Neural cell (in vitro differentiated cells): ENCODE measurements around the gene RHO. TPM values are rescaled to one million over a fixed set of nuclear protein-coding genes. Genes with fewer than 3 reads are reported as not detected.

Source experiments
- H2AFZ ChIP-seq: fragments of 200-600, 300-800 bp; sonication (generic), shearing (Covaris generic); 2 replicates; pipeline ENCODE4 v1.6.0; 2014; ENCODE audit warnings: low read depth, mild to moderate bottlenecking, antibody characterized with exemption, low read length, moderate library complexity
- H3F3A ChIP-seq: fragments of 200-600 bp; shearing (Covaris generic); 2 replicates; pipeline ENCODE4 v1.6.1; 2016; ENCODE audit warnings: mild to moderate bottlenecking, moderate library complexity, mixed read lengths, antibody characterized with exemption, low read length; ENCODE audit not compliant: insufficient read depth, poor library complexity, severe bottlenecking
- H3K27ac ChIP-seq: fragments of 200-600, 300-800 bp; sonication (generic), shearing (Covaris generic); 2 replicates; pipeline ENCODE4 v1.5.1; 2014; ENCODE audit warnings: mild to moderate bottlenecking, low read length, moderate library complexity
- H3K27me3 ChIP-seq: fragments of 300-800, 200-600 bp; sonication (generic), shearing (Covaris generic); 2 replicates; pipeline ENCODE4 v1.6.0; 2014; ENCODE audit warnings: mild to moderate bottlenecking, low read depth, low read length, moderate library complexity; ENCODE audit not compliant: insufficient read depth
- H3K36me3 ChIP-seq: fragments of 300-800, 200-600 bp; sonication (generic), shearing (Covaris generic); 2 replicates; pipeline ENCODE4 v1.5.1; 2014; ENCODE audit warnings: mild to moderate bottlenecking, antibody characterized with exemption, low read length, moderate library complexity; ENCODE audit not compliant: insufficient read depth
- H3K4me2 ChIP-seq: fragments of 300-800, 200-600 bp; sonication (generic), shearing (Covaris generic); 2 replicates; pipeline ENCODE4 v1.6.0; 2014; ENCODE audit warnings: mild to moderate bottlenecking, low read length
- H3K4me3 ChIP-seq: fragments of 300-800, 200-600 bp; sonication (generic), shearing (Covaris generic); 2 replicates; pipeline ENCODE4 v1.5.1; 2014; ENCODE audit warnings: mild to moderate bottlenecking, low read length, moderate library complexity
- H3K79me2 ChIP-seq: fragments of 200-600 bp; shearing (Covaris generic); replicated peaks from 2 replicates; pipeline ENCODE4 v1.6.0; 2014; ENCODE audit warnings: mild to moderate bottlenecking, low read length, moderate library complexity; ENCODE audit not compliant: insufficient read depth
- H3K9ac ChIP-seq: fragments of 300-800, 200-600 bp; sonication (generic), shearing (Covaris generic); 2 replicates; pipeline ENCODE4 v1.6.1; 2016; ENCODE audit warnings: mild to moderate bottlenecking, low read length, mixed read lengths
- H3K9me2 ChIP-seq: fragments of 200-600 bp; shearing (Covaris generic); 2 replicates; pipeline ENCODE4 v1.6.1; 2016; ENCODE audit warnings: mild to moderate bottlenecking, low read length, mixed read lengths; ENCODE audit not compliant: insufficient read depth
- H3K9me3 ChIP-seq: fragments of 200-600, 300-800 bp; sonication (generic), shearing (Covaris generic); 2 replicates; pipeline ENCODE4 v1.6.1; 2016; ENCODE audit warnings: mild to moderate bottlenecking, mixed run types, low read length, moderate library complexity, mixed read lengths
- H4K20me1 ChIP-seq: fragments of 200-600 bp; shearing (Covaris generic); 2 replicates; pipeline ENCODE4 v1.6.1; 2016; ENCODE audit warnings: mild to moderate bottlenecking, mixed run types; ENCODE audit not compliant: insufficient read depth
- CTCF ChIP-seq: fragments of 450-650 bp; IDR thresholded peaks from 2 replicates; pipeline ENCODE4 v1.5.1; 2014; ENCODE audit warnings: antibody characterized with exemption, mild to moderate bottlenecking, moderate library complexity; ENCODE audit not compliant: poor library complexity, severe bottlenecking
- EZH2 ChIP-seq: fragments of 200-600, 300-800 bp; shearing (Covaris generic), sonication (generic); IDR thresholded peaks from 2 replicates; pipeline ENCODE4 v1.6.1; 2014; ENCODE audit warnings: antibody characterized with exemption, low read length, borderline replicate concordance, mild to moderate bottlenecking; ENCODE audit not compliant: insufficient read depth, poor library complexity, severe bottlenecking
- MXI1 ChIP-seq: fragments of 450-650 bp; conservative IDR thresholded peaks from 2 replicates; pipeline ENCODE4 v1.6.1; 2014; ENCODE audit warnings: antibody characterized with exemption, mild to moderate bottlenecking; ENCODE audit not compliant: poor library complexity, severe bottlenecking
- POLR2AphosphoS5 ChIP-seq: IDR thresholded peaks from 2 replicates; pipeline ENCODE4 v1.6.1; 2012
- REST ChIP-seq: IDR thresholded peaks from 2 replicates; pipeline ENCODE4 v1.6.1; 2012; ENCODE audit warnings: borderline replicate concordance
- SMC3 ChIP-seq: fragments of 450-650 bp; conservative IDR thresholded peaks from 2 replicates; pipeline ENCODE4 v1.6.1; 2014; ENCODE audit warnings: antibody characterized with exemption, mild to moderate bottlenecking, moderate library complexity; ENCODE audit not compliant: poor library complexity
- TAF1 ChIP-seq: IDR thresholded peaks from 2 replicates; pipeline ENCODE4 v1.6.1; 2012; ENCODE audit warnings: low read depth
- polyA plus RNA-seq: library from polyadenylated mRNA; depleted of rRNA; stranded (reverse); fragments of >200 nt; gene quantifications from 2 replicates; pipeline ENCODE4 v1.2.3, GENCODE V29; 2014

Gene RHO
- polyA plus RNA-seq, 1 donor from 2014 or later: not detected

- Histone ChIP-seq H2AFZ (no peak overlapping the region), H3K9me3 (no peaks in the 10 kb centered on the region), H3K4me2 (no peak overlapping the region), H3K9ac (no peak overlapping the region), H3K27ac (no peak overlapping the region), H3F3A (no peaks in the 10 kb centered on the region), H3K27me3 (no peaks in the 10 kb centered on the region), H3K9me2 (no peaks in the 10 kb centered on the region), H3K79me2 (no peaks in the 10 kb centered on the region), H3K4me3 (no peak overlapping the region), H3K36me3 (no peaks in the 10 kb centered on the region), H4K20me1 (no peaks in the 10 kb centered on the region)
- no peak for TF ChIP-seq MXI1
- TF ChIP-seq POLR2AphosphoS5: no peak
- no peak for TF ChIP-seq SMC3
- TF ChIP-seq CTCF: no peak
Measured at GRCh38 chr3:129507181-129507831, 21.1 kb upstream of the RHO start.

GRCh38 chr3:129512595-129512994 is 15.8 kb upstream of the RHO start:
- Histone ChIP-seq H3K27ac (no peak overlapping the region), H3K36me3 (no peaks in the 10 kb centered on the region), H3K4me2 (no peak overlapping the region), H3K79me2 (no peaks in the 10 kb centered on the region), H4K20me1 (no peaks in the 10 kb centered on the region), H3K27me3 (no peaks in the 10 kb centered on the region), H3F3A (no peaks in the 10 kb centered on the region), H2AFZ (no peak overlapping the region), H3K9ac (no peak overlapping the region), H3K9me3 (no peaks in the 10 kb centered on the region), H3K4me3 (no peak overlapping the region), H3K9me2 (no peaks in the 10 kb centered on the region)
- TF ChIP-seq REST (no peak), EZH2 (no peak), CTCF (no peak), TAF1 (no peak)
